Measurements from ENCODE around the gene CCDC34.

DNA sequence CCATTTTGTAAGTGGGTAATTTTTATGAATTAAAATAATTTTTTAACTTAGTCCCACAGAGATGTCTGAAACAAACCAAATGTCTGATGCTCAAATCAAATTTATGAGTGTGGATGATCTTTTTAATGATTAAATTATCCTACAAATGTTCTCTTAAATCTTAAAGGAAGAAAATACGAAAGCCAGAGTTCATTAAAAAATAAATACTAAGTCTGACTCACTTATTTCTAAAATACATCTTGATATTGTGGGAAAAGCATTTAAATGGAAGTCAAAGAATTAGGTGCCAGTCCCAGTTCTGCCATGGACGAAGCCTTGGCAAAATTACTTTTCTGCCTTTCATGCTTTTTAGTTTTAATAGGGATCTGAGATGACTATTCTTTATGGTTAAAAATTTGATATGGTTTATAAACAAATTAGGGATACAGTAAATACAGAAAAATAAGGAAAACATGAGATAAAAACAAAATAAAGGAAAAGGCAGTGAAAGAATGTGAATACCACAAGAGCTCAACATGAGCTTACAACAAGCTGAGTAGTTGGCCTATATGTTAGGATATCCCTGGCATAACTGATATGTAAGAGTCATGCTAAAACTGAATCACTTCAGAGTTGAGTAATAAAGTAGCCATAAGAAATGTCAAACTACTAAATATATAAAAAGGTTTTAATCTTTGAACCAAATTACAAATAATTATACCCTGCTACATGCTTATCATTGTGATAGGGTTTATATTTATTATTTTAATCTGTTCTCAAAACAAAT is 9.2 kb downstream of the CCDC34 start:
- TF ChIP-seq, protein P1, sequence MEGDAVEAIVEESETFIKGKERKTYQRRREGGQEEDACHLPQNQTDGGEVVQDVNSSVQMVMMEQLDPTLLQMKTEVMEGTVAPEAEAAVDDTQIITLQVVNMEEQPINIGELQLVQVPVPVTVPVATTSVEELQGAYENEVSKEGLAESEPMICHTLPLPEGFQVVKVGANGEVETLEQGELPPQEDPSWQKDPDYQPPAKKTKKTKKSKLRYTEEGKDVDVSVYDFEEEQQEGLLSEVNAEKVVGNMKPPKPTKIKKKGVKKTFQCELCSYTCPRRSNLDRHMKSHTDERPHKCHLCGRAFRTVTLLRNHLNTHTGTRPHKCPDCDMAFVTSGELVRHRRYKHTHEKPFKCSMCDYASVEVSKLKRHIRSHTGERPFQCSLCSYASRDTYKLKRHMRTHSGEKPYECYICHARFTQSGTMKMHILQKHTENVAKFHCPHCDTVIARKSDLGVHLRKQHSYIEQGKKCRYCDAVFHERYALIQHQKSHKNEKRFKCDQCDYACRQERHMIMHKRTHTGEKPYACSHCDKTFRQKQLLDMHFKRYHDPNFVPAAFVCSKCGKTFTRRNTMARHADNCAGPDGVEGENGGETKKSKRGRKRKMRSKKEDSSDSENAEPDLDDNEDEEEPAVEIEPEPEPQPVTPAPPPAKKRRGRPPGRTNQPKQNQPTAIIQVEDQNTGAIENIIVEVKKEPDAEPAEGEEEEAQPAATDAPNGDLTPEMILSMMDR (IDR thresholded peaks at IDR 0.05) = no peak
- TF ChIP-seq POLR2A (IDR thresholded peaks at IDR 0.05) = no peak

Data from stomach (tissue), 4 donors.